SK-N-SH (cell line): Measurements from ENCODE around the gene FBXO42. TPM values are rescaled to one million over a fixed set of nuclear protein-coding genes. Genes with fewer than 3 reads are reported as not detected.
A peak's percentile ranks its signal among the peaks of the same experiment; 100 is the strongest.

Experiments
- CTCF ChIA-PET: fragments of 300-600, 350-600 bp; formaldehyde crosslinking; extraction: SDS; loops from one replicate; lab custom pipeline; 2021; lab: Yijun Ruan, JAX
- POLR2A ChIA-PET: fragments of 350-600 bp; sonication (Branson Sonifier 250); formaldehyde crosslinking; extraction: SDS; loops from one replicate; lab custom pipeline; 2020; ENCODE audit warnings: antibody characterized with exemption, inconsistent platforms; lab: Yijun Ruan, JAX
- DNase-seq: peaks from one replicate; pipeline ENCODE4 v3.0.0; 2012
- H2AFZ ChIP-seq: fragments of 200-600 bp; sonication (generic); 2 replicates; pipeline ENCODE4 v1.8.1; 2016; ENCODE audit warnings: antibody characterized with exemption, mild to moderate bottlenecking, low read depth
- H3F3A ChIP-seq: fragments of 200-600 bp; sonication (generic); replicated peaks from 2 replicates; pipeline ENCODE3; 2016; ENCODE audit warnings: antibody characterized with exemption, mild to moderate bottlenecking; ENCODE audit not compliant: insufficient read depth
- H3K27ac ChIP-seq, 2 experiments: fragments of 200-500 bp in 1 of 2; fragments of 200-600 bp in 1 of 2; sonication (Bioruptor generic) in 1 of 2; sonication (generic), shearing (Covaris generic) in 1 of 2; 2 replicates each; pipeline versions ENCODE4 v1.5.1 to v1.6.1; 2014 to 2016; ENCODE audit warnings: low read depth in 2 of 2, inconsistent platforms in 1 of 2, low read length in 1 of 2, mild to moderate bottlenecking in 1 of 2, mixed read lengths in 1 of 2
- H3K27me3 ChIP-seq: fragments of 200-600 bp; sonication (generic), shearing (Covaris generic); 2 replicates; pipeline ENCODE4 v1.6.1; 2016; ENCODE audit warnings: mixed run types; ENCODE audit not compliant: insufficient read depth
- H3K36me3 ChIP-seq, 2 experiments: fragments of 200-500 bp in 1 of 2; fragments of 200-600 bp in 1 of 2; sonication (Bioruptor generic) in 1 of 2; sonication (generic) in 1 of 2; replicated peaks in 1 of 2; 2 replicates each; pipeline versions ENCODE3 to v1.5.1; 2014 to 2016; ENCODE audit warnings: low read length in 1 of 2, mild to moderate bottlenecking in 1 of 2; ENCODE audit not compliant: insufficient read depth in 2 of 2, control insufficient read depth in 1 of 2
- H3K4me1 ChIP-seq, 2 experiments: fragments of 200-500 bp in 1 of 2; fragments of 200-600 bp in 1 of 2; sonication (Bioruptor generic) in 1 of 2; sonication (generic), shearing (Covaris generic) in 1 of 2; 2 replicates each; pipeline versions ENCODE4 v1.5.1 to v1.6.1; 2014 to 2016; ENCODE audit warnings: low read depth in 1 of 2, low read length in 1 of 2, mixed run types in 1 of 2; ENCODE audit not compliant: insufficient read depth in 2 of 2, control insufficient read depth in 1 of 2
- H3K4me2 ChIP-seq: fragments of 200-600 bp; sonication (generic), shearing (Covaris generic); 2 replicates; pipeline ENCODE4 v1.6.1; 2017; ENCODE audit warnings: mixed run types
- H3K4me3 ChIP-seq, 2 experiments: fragments of 200-500 bp in 1 of 2; fragments of 200-600 bp in 1 of 2; sonication (Bioruptor generic) in 1 of 2; sonication (generic), shearing (Covaris generic) in 1 of 2; 2 replicates each; pipeline versions ENCODE4 v1.5.1 to v1.8.1; 2014 to 2016; ENCODE audit warnings: low read depth in 2 of 2, inconsistent platforms in 1 of 2, low read length in 1 of 2, mild to moderate bottlenecking in 1 of 2, mixed read lengths in 1 of 2, moderate library complexity in 1 of 2
- H3K79me2 ChIP-seq: fragments of 200-600 bp; sonication (generic); 2 replicates; pipeline ENCODE4 v1.8.1; 2017; ENCODE audit warnings: mild to moderate bottlenecking; ENCODE audit not compliant: insufficient read depth
- H3K9ac ChIP-seq: fragments of 200-600 bp; sonication (generic); 2 replicates; pipeline ENCODE4 v1.6.1; 2017; ENCODE audit warnings: mixed run types
- H3K9me2 ChIP-seq: fragments of 200-600 bp; sonication (generic); 2 replicates; pipeline ENCODE4 v1.6.1; 2017; ENCODE audit warnings: mixed run types
- H3K9me3 ChIP-seq: fragments of 200-600 bp; sonication (generic); 2 replicates; pipeline ENCODE4 v1.6.1; 2017; ENCODE audit warnings: mixed run types, mild to moderate bottlenecking, moderate library complexity
- H4K20me1 ChIP-seq: fragments of 200-600 bp; sonication (generic); 2 replicates; pipeline ENCODE4 v1.6.1; 2017; ENCODE audit warnings: mild to moderate bottlenecking, mixed run types; ENCODE audit not compliant: insufficient read depth
- CHD2 ChIP-seq: fragments of 150-350 bp; IDR thresholded peaks from 2 replicates; pipeline ENCODE4 v1.6.1; 2018; ENCODE audit warnings: low read length; ENCODE audit not compliant: partially characterized antibody
- ELF1 ChIP-seq: IDR thresholded peaks from 2 replicates; pipeline ENCODE4 v1.4.0; 2012
- EP300 ChIP-seq, 2 experiments: IDR thresholded peaks; 2 replicates each; pipeline versions ENCODE4 v1.4.0 to v1.6.1; 2012; ENCODE audit warnings: borderline replicate concordance in 1 of 2, low read depth in 1 of 2, low read length in 1 of 2
- FOXM1 ChIP-seq: IDR thresholded peaks from 2 replicates; pipeline ENCODE4 v1.4.0; 2012; ENCODE audit warnings: low read depth, mild to moderate bottlenecking
- GATA2 ChIP-seq: sonication (generic); formaldehyde crosslinking; IDR thresholded peaks from 2 replicates; pipeline ENCODE4 v1.5.0; 2020; ENCODE audit warnings: mild to moderate bottlenecking, missing genetic modification reagents
- IRF3 ChIP-seq: fragments of 150-350 bp; IDR thresholded peaks from 2 replicates; pipeline ENCODE4 v1.6.1; 2016; ENCODE audit warnings: mild to moderate bottlenecking, low read depth, low read length
- POLR2AphosphoS5 ChIP-seq: IDR thresholded peaks from 2 replicates; pipeline ENCODE4 v1.6.1; 2012; ENCODE audit warnings: low read depth, low read length
- RXRA ChIP-seq: IDR thresholded peaks from 2 replicates; pipeline ENCODE4 v1.4.0; 2012; ENCODE audit warnings: low read depth, mild to moderate bottlenecking, borderline replicate concordance
- SIN3A ChIP-seq: IDR thresholded peaks from 2 replicates; pipeline ENCODE4 v1.6.1; 2012; ENCODE audit warnings: low read depth, mild to moderate bottlenecking, low read length, moderate library complexity, borderline replicate concordance
- TAF1 ChIP-seq: IDR thresholded peaks from 2 replicates; pipeline ENCODE4 v1.6.1; 2012; ENCODE audit warnings: low read depth, mild to moderate bottlenecking, low read length, moderate library complexity, borderline replicate concordance
- TCF12 ChIP-seq: IDR thresholded peaks from 2 replicates; pipeline ENCODE4 v1.4.0; 2012
- WGBS: methylation state at CpG from one replicate; pipeline ENCODE4 v1.1.6; 2017; ENCODE audit warnings: low lambda C conversion rate; 5-methylcytosine and 5-hydroxymethylcytosine counted together
- polyA plus RNA-seq, 3 experiments: library from polyadenylated mRNA; depleted of rRNA; stranded (reverse); fragments of >200 nt; gene quantifications; 2 replicates each; pipeline ENCODE4 v1.2.3, GENCODE V29; 2012
- TF ChIP-seq, protein P1 (sequence below): IDR thresholded peaks from 2 replicates; pipeline ENCODE4 v1.6.1; 2012; ENCODE audit warnings: mild to moderate bottlenecking, low read depth, low read length, moderate library complexity
- TF ChIP-seq, protein P2 (sequence below): fragments of 150-350 bp; IDR thresholded peaks from 2 replicates; pipeline ENCODE4 v1.6.1; 2017; ENCODE audit warnings: antibody characterized with exemption, low read length, low read depth, borderline replicate concordance
- TF ChIP-seq, protein P3 (sequence below): IDR thresholded peaks from 2 replicates; pipeline ENCODE4 v1.4.0; 2012; ENCODE audit warnings: low read depth

FBXO42 gene
- polyA plus RNA-seq, 1 of the 3 experiments (the other 2 are of a cell fraction): 8.6 TPM

DNA sequence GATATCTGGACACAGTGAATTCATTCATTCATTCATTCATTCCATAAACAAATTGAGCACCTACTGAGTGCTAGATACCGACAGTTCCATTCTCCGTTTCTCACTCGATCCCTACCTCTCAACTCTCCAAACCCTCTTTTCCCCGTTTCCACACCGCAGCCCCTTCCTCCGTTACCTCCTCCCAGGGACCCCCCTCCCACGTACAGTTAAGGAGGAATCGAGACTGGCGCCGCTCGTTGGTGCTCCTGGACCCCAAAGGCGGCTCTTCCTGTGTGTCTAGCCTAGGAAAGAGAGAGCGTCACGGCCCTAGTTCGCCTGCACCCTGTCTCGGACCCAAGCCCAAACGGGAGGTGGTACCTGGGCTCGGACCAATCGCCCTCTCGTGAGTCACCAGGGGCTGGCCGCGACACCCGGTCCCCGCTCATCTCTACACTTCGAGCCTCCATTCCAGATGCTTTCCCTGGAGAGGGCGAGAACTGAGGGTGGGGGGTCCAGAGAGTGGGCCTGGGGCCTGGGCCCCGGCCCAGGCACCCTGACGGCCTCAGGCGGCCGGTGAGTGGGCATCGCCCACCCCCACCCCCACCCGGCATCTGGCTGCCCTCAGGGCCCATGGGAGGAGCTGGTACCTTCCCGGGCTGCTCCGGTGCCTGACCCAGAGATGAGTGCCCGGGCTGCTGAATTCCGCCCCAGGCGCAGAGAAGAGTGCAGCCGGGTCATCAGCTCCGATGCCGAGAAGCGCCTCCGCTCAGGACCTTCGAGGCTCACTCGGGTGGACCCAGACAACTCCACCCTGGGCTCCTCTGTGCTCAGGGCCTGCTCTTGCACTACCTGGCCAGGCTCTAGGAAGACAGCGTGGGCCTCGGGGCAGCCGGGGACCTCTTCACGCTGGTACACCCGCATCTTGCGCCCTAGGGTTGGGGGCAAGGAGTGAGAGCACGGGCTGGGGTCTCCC is 144.7 kb downstream of the FBXO42 start:
- ChIA-PET POLR2A (interaction anchor here (1.0 to 2.2 kb wide), 4 partner anchors 8 to 32 kb away, joined by 3 to 12 read pairs (median 6); no protein-coding TSS in a partner anchor), CTCF (interaction anchor here (3.0 to 6.8 kb wide), 2 partner anchors 36 to 129 kb away, joined by 18 to 43 read pairs; no protein-coding TSS in a partner anchor)
- Histone ChIP-seq H3K79me2 (no peaks in the 10 kb centered on the region), H3K4me1 (peaks cover 0 to 28% of the 10 kb centered on the region in 2 experiments; a peak in 1 of 4 replicates), H3K9me3 (no peaks in the 10 kb centered on the region), H2AFZ (peak overlapping the region; percentile 86), H3K9ac (peak overlapping the region; percentile 73; the same call in 1 of the 2 replicates), H3K4me3 (peak overlapping the region; percentile 47 to 63), H3K4me2 (peak overlapping the region; percentile 86; the same call in 1 of the 2 replicates), H3K9me2 (no peaks in the 10 kb centered on the region), H3K36me3 (no peaks in the 10 kb centered on the region), H3F3A (peaks cover 11% of the 10 kb centered on the region), H3K27me3 (no peaks in the 10 kb centered on the region), H3K27ac (peak overlapping the region; percentile 84 to 90), H4K20me1 (no peaks in the 10 kb centered on the region)
- WGBS: 71% methylated on average over 35 of the region's 51 CpGs
- DNase-seq: no peak
- TF ChIP-seq IRF3: no peak
- TF ChIP-seq RXRA: no peak

- Histone ChIP-seq H3K27me3 (no peaks in the 10 kb centered on the region), H3K36me3 (no peaks in the 10 kb centered on the region), H3K27ac (peak overlapping the region; percentile 84 to 90), H3K4me2 (peak overlapping the region; percentile 87; the same call in 1 of the 2 replicates), H3F3A (peaks cover 11% of the 10 kb centered on the region), H4K20me1 (no peaks in the 10 kb centered on the region), H2AFZ (peak overlapping the region; percentile 86), H3K4me1 (peaks cover 0 to 22% of the 10 kb centered on the region in 2 experiments; a peak in 1 of 4 replicates), H3K9me2 (no peaks in the 10 kb centered on the region), H3K9me3 (no peaks in the 10 kb centered on the region), H3K9ac (peak overlapping the region; percentile 73; the same call in 1 of the 2 replicates), H3K79me2 (no peaks in the 10 kb centered on the region), H3K4me3 (peak overlapping the region; percentile 53 to 63)
- DNase-seq: peak; percentile 97
- CTCF ChIA-PET: interaction anchor here (0.9 to 6.8 kb wide), 4 partner anchors 37 to 197 kb away, joined by 3 to 43 read pairs (median 11); no protein-coding TSS in a partner anchor
- 5% methylated on average over 43 of the region's 87 CpGs for WGBS
- POLR2A ChIA-PET: interaction anchor here (1.0 to 2.2 kb wide), 4 partner anchors 9 to 31 kb away, joined by 3 to 12 read pairs (median 6); no protein-coding TSS in a partner anchor
- TF ChIP-seq POLR2AphosphoS5 (peak; percentile 92), FOXM1 (no peak), IRF3 (no peak), EP300 (IDR thresholded peaks at IDR 0.05; ENCODE audit: borderline replicate concordance in 1 of 2, low read depth in 1 of 2, low read length in 1 of 2) (0 out of 4 replicates have a peak, but pooled peaks of 1 of the 2 experiments have one; percentile 2), TAF1 (peak; percentile 52; the same call in 1 of the 2 replicates), SIN3A (peak; percentile 38; the same call in 1 of the 2 replicates), ELF1 (peak; percentile 51), TCF12 (no peak), RXRA (no peak), CHD2 (no peak), GATA2 (CRISPR knock-in tag) (no peak)
- TF ChIP-seq, protein P1, sequence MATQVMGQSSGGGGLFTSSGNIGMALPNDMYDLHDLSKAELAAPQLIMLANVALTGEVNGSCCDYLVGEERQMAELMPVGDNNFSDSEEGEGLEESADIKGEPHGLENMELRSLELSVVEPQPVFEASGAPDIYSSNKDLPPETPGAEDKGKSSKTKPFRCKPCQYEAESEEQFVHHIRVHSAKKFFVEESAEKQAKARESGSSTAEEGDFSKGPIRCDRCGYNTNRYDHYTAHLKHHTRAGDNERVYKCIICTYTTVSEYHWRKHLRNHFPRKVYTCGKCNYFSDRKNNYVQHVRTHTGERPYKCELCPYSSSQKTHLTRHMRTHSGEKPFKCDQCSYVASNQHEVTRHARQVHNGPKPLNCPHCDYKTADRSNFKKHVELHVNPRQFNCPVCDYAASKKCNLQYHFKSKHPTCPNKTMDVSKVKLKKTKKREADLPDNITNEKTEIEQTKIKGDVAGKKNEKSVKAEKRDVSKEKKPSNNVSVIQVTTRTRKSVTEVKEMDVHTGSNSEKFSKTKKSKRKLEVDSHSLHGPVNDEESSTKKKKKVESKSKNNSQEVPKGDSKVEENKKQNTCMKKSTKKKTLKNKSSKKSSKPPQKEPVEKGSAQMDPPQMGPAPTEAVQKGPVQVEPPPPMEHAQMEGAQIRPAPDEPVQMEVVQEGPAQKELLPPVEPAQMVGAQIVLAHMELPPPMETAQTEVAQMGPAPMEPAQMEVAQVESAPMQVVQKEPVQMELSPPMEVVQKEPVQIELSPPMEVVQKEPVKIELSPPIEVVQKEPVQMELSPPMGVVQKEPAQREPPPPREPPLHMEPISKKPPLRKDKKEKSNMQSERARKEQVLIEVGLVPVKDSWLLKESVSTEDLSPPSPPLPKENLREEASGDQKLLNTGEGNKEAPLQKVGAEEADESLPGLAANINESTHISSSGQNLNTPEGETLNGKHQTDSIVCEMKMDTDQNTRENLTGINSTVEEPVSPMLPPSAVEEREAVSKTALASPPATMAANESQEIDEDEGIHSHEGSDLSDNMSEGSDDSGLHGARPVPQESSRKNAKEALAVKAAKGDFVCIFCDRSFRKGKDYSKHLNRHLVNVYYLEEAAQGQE: no peak; the same call in 1 of the 2 replicates
- TF ChIP-seq, protein P2, sequence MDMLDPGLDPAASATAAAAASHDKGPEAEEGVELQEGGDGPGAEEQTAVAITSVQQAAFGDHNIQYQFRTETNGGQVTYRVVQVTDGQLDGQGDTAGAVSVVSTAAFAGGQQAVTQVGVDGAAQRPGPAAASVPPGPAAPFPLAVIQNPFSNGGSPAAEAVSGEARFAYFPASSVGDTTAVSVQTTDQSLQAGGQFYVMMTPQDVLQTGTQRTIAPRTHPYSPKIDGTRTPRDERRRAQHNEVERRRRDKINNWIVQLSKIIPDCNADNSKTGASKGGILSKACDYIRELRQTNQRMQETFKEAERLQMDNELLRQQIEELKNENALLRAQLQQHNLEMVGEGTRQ: no peak
- TF ChIP-seq, protein P3, sequence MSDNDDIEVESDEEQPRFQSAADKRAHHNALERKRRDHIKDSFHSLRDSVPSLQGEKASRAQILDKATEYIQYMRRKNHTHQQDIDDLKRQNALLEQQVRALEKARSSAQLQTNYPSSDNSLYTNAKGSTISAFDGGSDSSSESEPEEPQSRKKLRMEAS: peak; percentile 89
These were observed 145.5 kb downstream of the FBXO42 start for GRCh38 chr1:16206547-16207317.
